Measurements from ENCODE around the gene CS.

- peak; percentile 79 for TF ChIP-seq CTCF (IDR thresholded peaks at IDR 0.05)
- TF ChIP-seq EZH2 (IDR thresholded peaks at IDR 0.05): no peak
Measured at GRCh38 chr12:56224102-56224701, 75.9 kb downstream of the CS start, which contains the start of gene NABP2.

All from neural progenitor cell (in vitro differentiated cells).